H1 (cell line): Measurements from ENCODE around the gene GPR155. TPM values are rescaled to one million over a fixed set of nuclear protein-coding genes. Genes with fewer than 3 reads are reported as not detected.

Source experiments
- CTCF ChIA-PET: fragments of 300-600 bp; sonication (Branson Sonifier 250); formaldehyde crosslinking; loops from one replicate; lab custom pipeline; 2021; ENCODE audit not compliant: partially characterized antibody; lab: Charles Lee
- POLR2A ChIA-PET: fragments of 300-600 bp; sonication (Branson Sonifier 250); formaldehyde crosslinking; loops from one replicate; lab custom pipeline; 2021; ENCODE audit warnings: inconsistent platforms; ENCODE audit not compliant: partially characterized antibody; lab: Charles Lee
- DNase-seq, 2 experiments: peaks; one replicate each; pipeline versions ENCODE4 v3.0.0 to v3.0.0-alpha.2; 2010 to 2022; ENCODE audit warnings: low spot score in 2 of 2, low read depth in 1 of 2, mixed read lengths in 1 of 2
- FAIRE-seq: peaks from 2 replicates; lab custom pipeline; 2011; peaks lifted over from hg19 to GRCh38; lab: Jason Lieb, UNC
- H2AFZ ChIP-seq: 2 replicates; pipeline ENCODE4 v1.8.1; 2012; ENCODE audit warnings: low read length, inconsistent platforms
- H2AK5ac ChIP-seq: 2 replicates; pipeline ENCODE4 v1.6.1; 2013; ENCODE audit warnings: low read depth, low read length
- H2BK120ac ChIP-seq: replicated peaks from 2 replicates; pipeline ENCODE3; 2013; ENCODE audit warnings: low read depth, low read length, inconsistent platforms
- H2BK12ac ChIP-seq: 2 replicates; pipeline ENCODE4 v1.6.1; 2013; ENCODE audit warnings: low read depth, low read length
- H2BK15ac ChIP-seq: 2 replicates; pipeline ENCODE4 v1.6.1; 2013; ENCODE audit warnings: low read length
- H2BK20ac ChIP-seq: 2 replicates; pipeline ENCODE4 v1.6.1; 2013; ENCODE audit warnings: low read length
- H2BK5ac ChIP-seq: 2 replicates; pipeline ENCODE4 v1.6.1; 2013; ENCODE audit warnings: low read depth, low read length
- H3K14ac ChIP-seq: 2 replicates; pipeline ENCODE4 v1.6.1; 2013; ENCODE audit warnings: inconsistent platforms; ENCODE audit not compliant: insufficient read length
- H3K18ac ChIP-seq: 2 replicates; pipeline ENCODE4 v1.6.1; 2013; ENCODE audit warnings: low read length; ENCODE audit errors: extremely low read depth
- H3K23ac ChIP-seq: 2 replicates; pipeline ENCODE4 v1.6.1; 2013; ENCODE audit warnings: inconsistent platforms; ENCODE audit not compliant: insufficient read length
- H3K23me2 ChIP-seq: 2 replicates; pipeline ENCODE4 v1.6.1; 2013; ENCODE audit warnings: low read depth, low read length
- H3K27ac ChIP-seq: 2 replicates; pipeline ENCODE4 v1.6.1; 2011; ENCODE audit warnings: low read depth, low read length, inconsistent platforms
- H3K27me3 ChIP-seq, 4 experiments: replicated peaks in 1 of 4; 1 replicate in 1 of 4; 2 replicates in 3 of 4; pipeline versions ENCODE4 v1.6.1 to v1.8.1; 2011 to 2013; ENCODE audit warnings: low read length in 3 of 4, mild to moderate bottlenecking in 3 of 4, inconsistent platforms in 2 of 4, mixed read lengths in 2 of 4, moderate library complexity in 1 of 4; ENCODE audit not compliant: control insufficient read depth in 3 of 4, insufficient read depth in 3 of 4; ENCODE audit errors: extremely low read depth in 1 of 4
- H3K36me3 ChIP-seq, 4 experiments: 2 replicates each; pipeline versions ENCODE4 v1.6.1 to v1.8.1; 2011 to 2013; ENCODE audit warnings: mild to moderate bottlenecking in 4 of 4, low read length in 3 of 4, moderate library complexity in 2 of 4, control low read depth in 1 of 4, inconsistent platforms in 1 of 4; ENCODE audit not compliant: insufficient read depth in 4 of 4, control insufficient read depth in 2 of 4
- H3K4ac ChIP-seq: replicated peaks from 2 replicates; pipeline ENCODE3; 2013; ENCODE audit warnings: low read length, low read depth, mixed read lengths, inconsistent platforms; ENCODE audit not compliant: insufficient read length
- H3K4me1 ChIP-seq, 4 experiments: replicated peaks in 1 of 4; 1 replicate in 1 of 4; 2 replicates in 3 of 4; pipeline versions ENCODE4 v1.6.1 to v1.8.1; 2011 to 2013; ENCODE audit warnings: low read length in 3 of 4, inconsistent platforms in 2 of 4, mixed read lengths in 1 of 4; ENCODE audit not compliant: insufficient read depth in 4 of 4, control insufficient read depth in 3 of 4
- H3K4me2 ChIP-seq, 2 experiments: 2 replicates each; pipeline versions ENCODE4 v1.6.1 to v1.8.1; 2011 to 2013; ENCODE audit warnings: low read depth in 2 of 2, low read length in 2 of 2, control low read depth in 1 of 2, inconsistent platforms in 1 of 2, mild to moderate bottlenecking in 1 of 2; ENCODE audit not compliant: insufficient read depth in 1 of 2
- H3K4me3 ChIP-seq, 4 experiments: fragments of 200-600, 300-600 bp in 1 of 4; sonication (generic), shearing (Covaris generic), sonication (Bioruptor Twin) in 1 of 4; 2 replicates each; pipeline versions ENCODE4 v1.5.1 to v1.8.1; 2011 to 2016; ENCODE audit warnings: low read length in 4 of 4, low read depth in 3 of 4, control low read depth in 2 of 4, inconsistent platforms in 2 of 4, mild to moderate bottlenecking in 2 of 4, mixed read lengths in 1 of 4, moderate library complexity in 1 of 4; ENCODE audit not compliant: insufficient read depth in 2 of 4; ENCODE audit errors: extremely low read depth in 1 of 4
- H3K56ac ChIP-seq: replicated peaks from 2 replicates; pipeline ENCODE3; 2013; ENCODE audit warnings: low read depth, mild to moderate bottlenecking, mixed read lengths, low read length, inconsistent platforms; ENCODE audit not compliant: insufficient read length
- H3K79me1 ChIP-seq: 2 replicates; pipeline ENCODE4 v1.6.1; 2013; ENCODE audit warnings: low read depth, low read length, control low read depth
- H3K79me2 ChIP-seq, 2 experiments: 2 replicates each; pipeline versions ENCODE4 v1.6.1 to v1.8.1; 2012 to 2013; ENCODE audit warnings: low read length in 2 of 2, mild to moderate bottlenecking in 2 of 2, inconsistent platforms in 1 of 2; ENCODE audit not compliant: insufficient read depth in 2 of 2, control insufficient read depth in 1 of 2
- H3K9ac ChIP-seq, 4 experiments: replicated peaks in 1 of 4; 1 replicate in 1 of 4; 2 replicates in 3 of 4; pipeline versions ENCODE4 v1.6.1 to v1.8.1; 2011 to 2013; ENCODE audit warnings: low read depth in 3 of 4, low read length in 3 of 4, control low read depth in 2 of 4, mild to moderate bottlenecking in 2 of 4, moderate library complexity in 2 of 4, inconsistent platforms in 1 of 4; ENCODE audit errors: extremely low read depth in 1 of 4
- H3K9me3 ChIP-seq, 2 experiments: 2 replicates each; pipeline versions ENCODE4 v1.6.1 to v1.8.1; 2012 to 2013; ENCODE audit warnings: mild to moderate bottlenecking in 2 of 2, moderate library complexity in 2 of 2, control low read depth in 1 of 2, inconsistent platforms in 1 of 2, low read depth in 1 of 2, low read length in 1 of 2, mixed read lengths in 1 of 2; ENCODE audit not compliant: insufficient read depth in 2 of 2
- H4K20me1 ChIP-seq, 2 experiments: replicated peaks in 1 of 2; 2 replicates each; pipeline versions ENCODE3 to v1.8.1; 2011 to 2013; ENCODE audit warnings: inconsistent platforms in 2 of 2, low read length in 2 of 2, mild to moderate bottlenecking in 1 of 2; ENCODE audit not compliant: insufficient read depth in 2 of 2, control insufficient read depth in 1 of 2
- H4K5ac ChIP-seq: 2 replicates; pipeline ENCODE4 v1.6.1; 2013; ENCODE audit warnings: low read length, low read depth, mixed read lengths, inconsistent platforms; ENCODE audit not compliant: insufficient read length
- H4K8ac ChIP-seq: 2 replicates; pipeline ENCODE4 v1.8.0; 2013; ENCODE audit warnings: mild to moderate bottlenecking, moderate library complexity, low read length, inconsistent platforms; ENCODE audit not compliant: insufficient read depth; ENCODE audit errors: extremely low read depth
- H4K91ac ChIP-seq: replicated peaks from 2 replicates; pipeline ENCODE3; 2013; ENCODE audit warnings: low read length, mixed read lengths, inconsistent platforms; ENCODE audit not compliant: insufficient read length
- BRCA1 ChIP-seq: IDR thresholded peaks from 2 replicates; pipeline ENCODE4 v1.6.1; 2012; ENCODE audit warnings: low read depth, low read length, improper control_type of control experiment
- GTF2F1 ChIP-seq: IDR thresholded peaks from 2 replicates; pipeline ENCODE4 v1.6.1; 2012; ENCODE audit warnings: low read depth, low read length, improper control_type of control experiment, borderline replicate concordance
- JUN ChIP-seq: IDR thresholded peaks from 2 replicates; pipeline ENCODE4 v1.6.1; 2011; ENCODE audit warnings: low read depth, mild to moderate bottlenecking, improper control_type of control experiment, low read length
- MAFK ChIP-seq: IDR thresholded peaks from 2 replicates; pipeline ENCODE4 v1.6.1; 2012; ENCODE audit warnings: low read depth, mild to moderate bottlenecking, improper control_type of control experiment, low read length
- POLR2A ChIP-seq, 2 experiments: IDR thresholded peaks; 1 replicate in 1 of 2; 2 replicates in 1 of 2; pipeline ENCODE4 v1.6.1; 2011; ENCODE audit warnings: low read depth in 2 of 2, low read length in 2 of 2, mild to moderate bottlenecking in 2 of 2; ENCODE audit errors: control extremely low read depth in 1 of 2
- RXRA ChIP-seq: IDR thresholded peaks from 2 replicates; pipeline ENCODE4 v1.6.1; 2011; ENCODE audit warnings: low read depth, mild to moderate bottlenecking, low read length, moderate library complexity; ENCODE audit not compliant: insufficient read depth
- SP4 ChIP-seq: IDR thresholded peaks from 2 replicates; pipeline ENCODE4 v1.6.1; 2012; ENCODE audit warnings: low read length, inconsistent platforms
- WGBS, 2 experiments: shearing (Covaris generic) in 1 of 2; methylation state at CpG; one replicate each; pipeline versions ENCODE4 v1.1.6 to v1.1.7; 2013 to 2015; ENCODE audit warnings: low lambda C conversion rate in 2 of 2, mixed read lengths in 2 of 2, inconsistent platforms in 1 of 2, low coverage in 1 of 2, missing lambda C conversion rate in 1 of 2; ENCODE audit not compliant: insufficient replicate concordance in 2 of 2, insufficient coverage in 1 of 2, insufficient read length in 1 of 2; ENCODE audit errors: extremely low coverage in 1 of 2, missing lambda C conversion rate in 1 of 2; 5-methylcytosine and 5-hydroxymethylcytosine counted together
- polyA plus RNA-seq, 7 experiments: library from polyadenylated mRNA; depleted of rRNA in 3 of 7; stranded (reverse) in 5 of 7; unstranded in 2 of 7; fragments of >200 nt in 5 of 7; fragments of 200-250 nt in 2 of 7; gene quantifications; 1 replicate in 5 of 7; 2 replicates in 1 of 7; 4 replicates in 1 of 7; pipeline versions ENCODE4 v1.2.1 to v1.2.3, GENCODE V29; 2011 to 2013; ENCODE audit warnings: missing spikeins in 2 of 7, mixed read lengths in 2 of 7
- total RNA-seq: library from RNA; stranded (reverse); fragmentation: NEBNext Ultra II Directional; extraction: Animal tissue kit (Norgen Biotek cat#: 25700); gene quantifications from 2 replicates; pipeline ENCODE4 v1.2.1, GENCODE V29; 2021

The GPR155 gene
- total and polyA plus RNA-seq, 2 of the 8 experiments (the other 6 are each of a cell fraction or from before 2014, with no cell fraction given): 0.26 to 2.1 TPM

GRCh38 chr2:174482854-174483253 is 4.0 kb downstream of the GPR155 start:
- H3K4ac ChIP-seq: no peak overlapping the region
- no peaks in the 10 kb centered on the region for H3K36me3 ChIP-seq
- no peak overlapping the region for H2BK5ac ChIP-seq
- 88% methylated on average over 6 of the region's 6 CpGs; no CpG with 5 or more reads in 1 of the 2 experiments for WGBS, 2 experiments
- no peaks in the 10 kb centered on the region for H3K9me3 ChIP-seq
- no peaks in the 10 kb centered on the region for H3K79me2 ChIP-seq
- H4K5ac ChIP-seq: no peak overlapping the region
- FAIRE-seq (no peak), DNase-seq (no peak)
- H3K79me1 ChIP-seq: no peaks in the 10 kb centered on the region
- no peak overlapping the region for H3K4me3 ChIP-seq
- H3K4me2 ChIP-seq: no peak overlapping the region
- H2BK15ac ChIP-seq: no peak overlapping the region
- no peak overlapping the region for H3K14ac ChIP-seq
- peaks cover 11% of the 10 kb centered on the region; the same call in 1 of the 2 replicates for H3K23me2 ChIP-seq
- ChIA-PET POLR2A (interaction anchor here (1.0 kb wide), 1 partner anchor 26 kb away, joined by 3 read pairs; no protein-coding TSS in a partner anchor), CTCF (interaction anchor here (0.7 to 1.7 kb wide), 3 partner anchors 20 to 1594 kb away, joined by 3 to 8 read pairs (median 5); no protein-coding TSS in a partner anchor)
- H3K23ac ChIP-seq: no peak overlapping the region
- H3K27ac ChIP-seq: no peak overlapping the region
- no peak overlapping the region for H3K18ac ChIP-seq
- H3K4me1 ChIP-seq: no peaks in the 10 kb centered on the region; a peak in 5 of 7 replicates
- no peaks in the 10 kb centered on the region for H4K20me1 ChIP-seq
- H2BK20ac ChIP-seq: no peak overlapping the region
- no peak overlapping the region for H2BK120ac ChIP-seq
- TF ChIP-seq POLR2A (IDR thresholded peaks at IDR 0.05; ENCODE audit: control extremely low read depth in 1 of 2, low read depth in 2 of 2, low read length in 2 of 2) (no peak), BRCA1 (no peak), GTF2F1 (no peak), JUN (no peak), RXRA (no peak), SP4 (no peak), MAFK (no peak)
- no peak overlapping the region for H4K8ac ChIP-seq
- H3K56ac ChIP-seq: no peak overlapping the region
- no peak overlapping the region for H3K9ac ChIP-seq
- H4K91ac ChIP-seq: no peak overlapping the region
- H2AFZ ChIP-seq: no peak overlapping the region
- H2BK12ac ChIP-seq: no peak overlapping the region
- peaks cover 0 to 15% (median 9%) of the 10 kb centered on the region in 4 experiments; a peak in 6 of 7 replicates for H3K27me3 ChIP-seq
- H2AK5ac ChIP-seq: no peak overlapping the region
